Kidney (tissue), 14 donors: ENCODE results near the gene ATP5F1D. TPM values are rescaled to one million over a fixed set of nuclear protein-coding genes. Genes with fewer than 3 reads are reported as not detected.
A peak's percentile ranks its signal among the peaks of the same experiment; 100 is the strongest.

Source experiments
- DNase-seq, 5 donors: peaks; one replicate each; pipeline ENCODE4 v3.0.0-alpha.2; 2013 to 2020
- FAIRE-seq: peaks from 2 replicates; lab custom pipeline; 2012; peaks lifted over from hg19 to GRCh38; lab: Jason Lieb, UNC
- H3K27ac ChIP-seq, 2 donors: one replicate each; pipeline ENCODE4 v1.7.0; 2013; ENCODE audit warnings: low read depth in 2 of 2, low read length in 2 of 2, inconsistent platforms in 1 of 2
- H3K27me3 ChIP-seq: one replicate; pipeline ENCODE4 v1.7.1; 2013; ENCODE audit warnings: low read length, inconsistent platforms; ENCODE audit not compliant: control insufficient read depth, insufficient read depth
- H3K36me3 ChIP-seq, 3 donors: one replicate each; pipeline versions ENCODE4 v1.7.0 to v1.7.1; 2013; ENCODE audit warnings: low read length in 3 of 3, control low read depth in 1 of 3, inconsistent platforms in 1 of 3; ENCODE audit not compliant: insufficient read depth in 3 of 3, control insufficient read depth in 2 of 3
- H3K4me1 ChIP-seq, 3 donors: one replicate each; pipeline versions ENCODE4 v1.7.0 to v1.7.1; 2013; ENCODE audit warnings: low read length in 3 of 3, inconsistent platforms in 1 of 3, low read depth in 1 of 3; ENCODE audit not compliant: control insufficient read depth in 2 of 3, insufficient read depth in 2 of 3
- H3K4me3 ChIP-seq, 3 donors: one replicate each; pipeline versions ENCODE4 v1.7.0 to v1.8.1; 2013; ENCODE audit warnings: low read length in 3 of 3, control low read depth in 1 of 3, inconsistent platforms in 1 of 3
- H3K9ac ChIP-seq, 3 donors: one replicate each; pipeline versions ENCODE4 v1.7.0 to v1.7.1; 2013; ENCODE audit warnings: low read length in 3 of 3, control low read depth in 1 of 3, inconsistent platforms in 1 of 3
- H3K9me3 ChIP-seq, 3 donors: one replicate each; pipeline versions ENCODE4 v1.7.0 to v1.7.1; 2013; ENCODE audit warnings: low read length in 3 of 3, control low read depth in 1 of 3, inconsistent platforms in 1 of 3; ENCODE audit not compliant: control insufficient read depth in 2 of 3, insufficient read depth in 1 of 3
- intact Hi-C: fragments of 100-400 bp; cut with DNase I; formaldehyde crosslinking; loops from one replicate; pipeline ENCODE4 v1.11.1; 2022
- polyA plus RNA-seq: library from polyadenylated mRNA; stranded (reverse); fragments of 350-450 nt; fragmentation: Illumina TruSeq; extraction: RNeasy Lipid Tissue Mini Kit (QIAGEN cat#74804); gene quantifications from one replicate; pipeline ENCODE4 v1.2.3, GENCODE V29; 2014; ENCODE audit warnings: low read depth, low replicate concordance; ENCODE audit not compliant: insufficient read depth
- total RNA-seq: library from RNA; stranded (reverse); fragmentation: NEBNext Ultra II Directional; extraction: Animal tissue kit (Norgen Biotek cat#: 25700); gene quantifications from one replicate; pipeline ENCODE4 v1.2.1, GENCODE V29; 2021
- TF ChIP-seq, protein P1 (sequence below): IDR thresholded peaks from 3 replicates; pipeline ENCODE4 v1.5.1; 2012; ENCODE audit warnings: mild to moderate bottlenecking, moderate library complexity, borderline replicate concordance; ENCODE audit not compliant: insufficient read depth; ENCODE audit errors: extremely low read depth
- donor health status: control.
- donor health status: control.
- donor health status: control.
- donor health status: control.
- donor health status: control.
- donor health status: DM: yes; HTN: yes; CAD: no.
- donor health status: Normal renal cell carcinoma (clear cell type).

Gene ATP5F1D
- total and polyA plus RNA-seq, 2 donors from 2014 or later: 183 to 641 TPM

DNA sequence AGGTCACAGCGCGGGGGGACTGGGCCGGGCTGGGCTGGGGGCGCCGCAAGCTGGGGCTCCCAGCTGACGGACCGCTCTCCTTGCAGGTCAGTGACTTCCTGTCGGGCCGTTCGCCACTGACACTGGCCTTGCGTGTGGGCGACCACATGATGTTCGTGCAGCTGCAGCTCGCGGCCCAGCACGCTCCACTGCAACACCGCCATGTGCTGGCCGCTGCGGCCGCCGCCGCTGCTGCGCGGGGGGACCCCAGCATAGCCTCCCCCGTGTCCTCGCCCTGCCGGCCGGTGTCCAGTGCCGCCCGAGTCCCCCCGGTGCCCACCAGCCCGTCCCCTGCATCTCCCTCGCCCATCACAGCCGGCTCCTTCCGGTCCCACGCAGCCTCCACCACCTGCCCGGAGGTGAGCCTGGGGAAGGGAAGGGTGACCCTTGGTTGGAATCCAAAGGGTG, 12.6 kb downstream of the ATP5F1D start:
- intact Hi-C loops: no loop called here
- Histone ChIP-seq H3K9me3 (no peaks in the 10 kb centered on the region), H3K4me1 (peaks cover 0 to 48% (median 10%) of the 10 kb centered on the region in 3 donors), H3K27me3 (no peaks in the 10 kb centered on the region), H3K36me3 (peaks cover 5 to 34% (median 17%) of the 10 kb centered on the region in 3 donors), H3K4me3 (no peak overlapping the region), H3K27ac (peak overlapping the region; percentile 97), H3K9ac (peak overlapping the region in 1 of 3 donors; percentile 62)
- TF ChIP-seq, protein P1, sequence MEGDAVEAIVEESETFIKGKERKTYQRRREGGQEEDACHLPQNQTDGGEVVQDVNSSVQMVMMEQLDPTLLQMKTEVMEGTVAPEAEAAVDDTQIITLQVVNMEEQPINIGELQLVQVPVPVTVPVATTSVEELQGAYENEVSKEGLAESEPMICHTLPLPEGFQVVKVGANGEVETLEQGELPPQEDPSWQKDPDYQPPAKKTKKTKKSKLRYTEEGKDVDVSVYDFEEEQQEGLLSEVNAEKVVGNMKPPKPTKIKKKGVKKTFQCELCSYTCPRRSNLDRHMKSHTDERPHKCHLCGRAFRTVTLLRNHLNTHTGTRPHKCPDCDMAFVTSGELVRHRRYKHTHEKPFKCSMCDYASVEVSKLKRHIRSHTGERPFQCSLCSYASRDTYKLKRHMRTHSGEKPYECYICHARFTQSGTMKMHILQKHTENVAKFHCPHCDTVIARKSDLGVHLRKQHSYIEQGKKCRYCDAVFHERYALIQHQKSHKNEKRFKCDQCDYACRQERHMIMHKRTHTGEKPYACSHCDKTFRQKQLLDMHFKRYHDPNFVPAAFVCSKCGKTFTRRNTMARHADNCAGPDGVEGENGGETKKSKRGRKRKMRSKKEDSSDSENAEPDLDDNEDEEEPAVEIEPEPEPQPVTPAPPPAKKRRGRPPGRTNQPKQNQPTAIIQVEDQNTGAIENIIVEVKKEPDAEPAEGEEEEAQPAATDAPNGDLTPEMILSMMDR: no peak
- peak in 1 of 5 donors; percentile 90 for DNase-seq
- no peak for FAIRE-seq

- Histone ChIP-seq H3K27me3 (no peaks in the 10 kb centered on the region), H3K9ac (peak overlapping the region in 2 of 3 donors; percentile 2 to 62), H3K9me3 (no peaks in the 10 kb centered on the region), H3K4me1 (peaks cover 0 to 54% (median 15%) of the 10 kb centered on the region in 3 donors), H3K27ac (peak overlapping the region; percentile 97), H3K4me3 (no peak overlapping the region), H3K36me3 (peaks cover 5 to 34% (median 17%) of the 10 kb centered on the region in 3 donors)
- DNase-seq (no peak), FAIRE-seq (no peak)
- intact Hi-C loops: no loop called here
- TF ChIP-seq, protein P1: no peak
Measured at GRCh38 chr19:1254530-1255185, 13.1 kb downstream of the ATP5F1D start.

DNA sequence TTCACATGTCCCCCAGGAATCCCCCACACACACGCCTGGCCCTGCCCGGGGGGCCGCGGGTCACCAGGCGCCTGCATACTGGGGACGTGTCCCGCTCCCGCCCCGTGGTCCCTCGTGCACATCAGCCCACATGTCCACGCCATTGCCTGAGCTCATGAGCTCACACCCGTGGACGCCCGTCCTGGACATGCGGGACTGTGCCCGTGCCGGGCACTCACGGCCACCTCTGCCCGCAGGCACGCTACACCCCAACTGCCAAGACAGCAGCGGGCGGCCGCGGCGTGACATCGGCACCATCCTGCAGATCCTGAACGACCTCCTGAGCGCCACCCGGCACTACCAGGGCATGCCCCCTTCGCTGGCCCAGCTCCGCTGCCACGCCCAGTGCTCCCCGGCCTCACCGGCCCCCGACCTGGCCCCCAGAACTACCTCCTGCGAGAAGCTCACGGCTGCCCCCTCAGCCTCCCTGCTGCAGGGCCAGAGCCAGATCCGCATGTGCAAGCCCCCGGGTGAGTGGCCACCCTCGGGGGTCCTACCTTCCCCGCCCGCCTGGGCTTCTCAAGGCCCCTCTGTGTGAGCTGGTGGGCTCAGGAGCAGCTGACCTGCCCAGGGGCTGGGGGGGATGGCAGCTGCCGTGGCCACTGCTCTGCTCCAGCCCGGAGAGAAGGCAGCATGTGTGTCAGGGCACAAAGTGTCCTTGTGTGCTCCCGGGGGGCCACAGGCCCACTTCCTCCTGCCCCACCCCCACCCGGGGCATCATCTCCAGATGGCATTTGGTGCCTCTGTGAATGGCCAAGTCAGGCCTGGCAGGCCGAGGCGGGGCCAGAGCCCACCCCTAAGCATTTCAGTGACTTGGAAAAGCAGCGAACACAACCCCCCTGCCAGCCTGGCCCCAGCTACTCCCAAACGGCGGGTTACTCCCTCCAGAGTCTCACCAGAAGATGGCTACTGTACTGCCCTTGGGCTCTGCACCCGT, 13.9 kb downstream of the ATP5F1D start:
- DNase-seq: no peak
- no peak for FAIRE-seq
- Histone ChIP-seq H3K36me3 (peaks cover 5 to 34% (median 17%) of the 10 kb centered on the region in 3 donors), H3K27me3 (no peaks in the 10 kb centered on the region), H3K4me1 (peaks cover 0 to 59% (median 23%) of the 10 kb centered on the region in 3 donors), H3K9me3 (no peaks in the 10 kb centered on the region), H3K4me3 (no peak overlapping the region), H3K27ac (peak overlapping the region; percentile 97), H3K9ac (no peak overlapping the region)
- intact Hi-C loops: no loop called here
- TF ChIP-seq, protein P1: no peak
